T-helper 17 cell (primary cell): ENCODE measurements around the gene MYOM3. TPM values are rescaled to one million over a fixed set of nuclear protein-coding genes. Genes with fewer than 3 reads are reported as not detected.

ENCODE experiments used
- ATAC-seq: fragments of 150-1000 bp; cut with Tn5 transposase; 2 replicates; pipeline ENCODE4 v1.10.0; 2021; ENCODE audit warnings: mild to moderate bottlenecking, moderate library complexity
- DNase-seq, 3 donors: peaks; one replicate each; pipeline versions ENCODE4 v3.0.0 to v3.0.0-alpha.2; 2020 to 2021
- H3K9me3 ChIP-seq: one replicate; pipeline ENCODE4 v1.7.0; 2013; ENCODE audit warnings: low read length, mild to moderate bottlenecking; ENCODE audit not compliant: control insufficient read depth, poor library complexity, severe bottlenecking
- H3K27ac Mint-ChIP-seq: one replicate; pipeline ENCODE4 v1.8.0; 2022; ENCODE audit warnings: mild to moderate bottlenecking, moderate library complexity, mixed read lengths
- H3K27me3 Mint-ChIP-seq: one replicate; pipeline ENCODE4 v1.8.0; 2022; ENCODE audit warnings: mixed read lengths
- H3K36me3 Mint-ChIP-seq: one replicate; pipeline ENCODE4 v1.8.0; 2022; ENCODE audit warnings: low read depth, mixed read lengths
- H3K4me1 Mint-ChIP-seq: one replicate; pipeline ENCODE4 v1.8.0; 2022; ENCODE audit warnings: mild to moderate bottlenecking, mixed read lengths
- H3K4me3 Mint-ChIP-seq: one replicate; pipeline ENCODE4 v1.8.0; 2022; ENCODE audit warnings: mild to moderate bottlenecking, moderate library complexity, mixed read lengths
- total RNA-seq, 4 donors: library from RNA in 2 of 4; stranded (reverse) in 2 of 4; gene quantifications; one replicate each; pipeline ENCODE4 v1.2.3 and lab custom pipeline; 2022 to 2026

MYOM3 gene
- total RNA-seq, 2 donors from 2014 or later, result not detected

GRCh38 chr1:24127801-24128363, 15.9 kb upstream of the MYOM3 start:
- no peak for ATAC-seq
- Mint-ChIP-seq H3K4me3 (no peak overlapping the region), H3K36me3 (no peaks in the 10 kb centered on the region), H3K27me3 (peaks cover 6% of the 10 kb centered on the region), H3K4me1 (no peaks in the 10 kb centered on the region), H3K27ac (no peak overlapping the region)
- no peaks in the 10 kb centered on the region for H3K9me3 ChIP-seq
- DNase-seq, result no peak

GRCh38 chr1:24127134-24127800, 15.3 kb upstream of the MYOM3 start:
- peaks cover 6% of the 10 kb centered on the region for H3K27me3 Mint-ChIP-seq
- no peaks in the 10 kb centered on the region for H3K36me3 Mint-ChIP-seq
- ATAC-seq (no peak), DNase-seq (no peak)
- H3K4me3 Mint-ChIP-seq, result no peak overlapping the region
- no peak overlapping the region for H3K27ac Mint-ChIP-seq
- no peaks in the 10 kb centered on the region for H3K9me3 ChIP-seq
- H3K4me1 Mint-ChIP-seq, result no peaks in the 10 kb centered on the region

GRCh38 chr1:24126672-24127023, 14.7 kb upstream of the MYOM3 start:
- no peak for DNase-seq
- no peaks in the 10 kb centered on the region for H3K9me3 ChIP-seq
- Mint-ChIP-seq H3K4me1 (no peaks in the 10 kb centered on the region), H3K36me3 (no peaks in the 10 kb centered on the region), H3K27ac (no peak overlapping the region), H3K4me3 (no peak overlapping the region), H3K27me3 (peaks cover 12% of the 10 kb centered on the region)
- ATAC-seq, result no peak

GRCh38 chr1:24126018-24126671, 14.2 kb upstream of the MYOM3 start:
- no peak for ATAC-seq
- peaks cover 17% of the 10 kb centered on the region for H3K27me3 Mint-ChIP-seq

GRCh38 chr1:24125456-24125855, 13.5 kb upstream of the MYOM3 start:
- Mint-ChIP-seq H3K27ac (no peak overlapping the region), H3K4me3 (no peak overlapping the region), H3K36me3 (no peaks in the 10 kb centered on the region), H3K4me1 (no peaks in the 10 kb centered on the region), H3K27me3 (peaks cover 24% of the 10 kb centered on the region)
- no peak for ATAC-seq
- no peak for DNase-seq
- no peaks in the 10 kb centered on the region for H3K9me3 ChIP-seq

More at GRCh38 chr1:24126018-24126671, 14.2 kb upstream of the MYOM3 start:
- DNase-seq, result no peak
- H3K4me1 Mint-ChIP-seq, result no peaks in the 10 kb centered on the region
- no peaks in the 10 kb centered on the region for H3K36me3 Mint-ChIP-seq
- H3K9me3 ChIP-seq, result no peaks in the 10 kb centered on the region
- H3K27ac Mint-ChIP-seq, result no peak overlapping the region
- no peak overlapping the region for H3K4me3 Mint-ChIP-seq

- ATAC-seq, result no peak
- no peaks in the 10 kb centered on the region for H3K4me1 Mint-ChIP-seq
- H3K9me3 ChIP-seq, result no peaks in the 10 kb centered on the region
- DNase-seq, result no peak
- H3K4me3 Mint-ChIP-seq, result no peak overlapping the region
- no peaks in the 10 kb centered on the region for H3K36me3 Mint-ChIP-seq
- no peak overlapping the region for H3K27ac Mint-ChIP-seq
- H3K27me3 Mint-ChIP-seq, result peaks cover 28% of the 10 kb centered on the region
Measured at GRCh38 chr1:24124980-24125379, 13.0 kb upstream of the MYOM3 start.

- no peak for ATAC-seq
- H3K27ac Mint-ChIP-seq, result no peak overlapping the region
- H3K36me3 Mint-ChIP-seq, result no peaks in the 10 kb centered on the region
Measured at GRCh38 chr1:24123611-24124010, 11.7 kb upstream of the MYOM3 start.

GRCh38 chr1:24122776-24123175, 10.8 kb upstream of the MYOM3 start:
- Mint-ChIP-seq H3K4me1 (no peaks in the 10 kb centered on the region), H3K36me3 (no peaks in the 10 kb centered on the region), H3K27ac (no peak overlapping the region), H3K27me3 (peaks cover 32% of the 10 kb centered on the region), H3K4me3 (no peak overlapping the region)
- ATAC-seq, result no peak
- no peak for DNase-seq
- no peaks in the 10 kb centered on the region for H3K9me3 ChIP-seq

More at GRCh38 chr1:24123611-24124010, 11.7 kb upstream of the MYOM3 start:
- no peaks in the 10 kb centered on the region for H3K4me1 Mint-ChIP-seq
- no peak overlapping the region for H3K4me3 Mint-ChIP-seq
- H3K27me3 Mint-ChIP-seq, result peaks cover 29% of the 10 kb centered on the region
- no peak for DNase-seq
- H3K9me3 ChIP-seq, result no peaks in the 10 kb centered on the region

GRCh38 chr1:24121406-24121805, 9.5 kb upstream of the MYOM3 start:
- H3K4me1 Mint-ChIP-seq, result no peaks in the 10 kb centered on the region
- no peak overlapping the region for H3K4me3 Mint-ChIP-seq
- H3K36me3 Mint-ChIP-seq, result no peaks in the 10 kb centered on the region
- DNase-seq (no peak), ATAC-seq (no peak)
- H3K27ac Mint-ChIP-seq, result no peak overlapping the region
- no peaks in the 10 kb centered on the region for H3K9me3 ChIP-seq
- peaks cover 46% of the 10 kb centered on the region for H3K27me3 Mint-ChIP-seq

- Mint-ChIP-seq H3K4me3 (no peak overlapping the region), H3K27me3 (peaks cover 50% of the 10 kb centered on the region), H3K4me1 (no peaks in the 10 kb centered on the region), H3K27ac (no peak overlapping the region), H3K36me3 (no peaks in the 10 kb centered on the region)
- DNase-seq (no peak), ATAC-seq (no peak)
- H3K9me3 ChIP-seq, result no peaks in the 10 kb centered on the region
Measured at GRCh38 chr1:24120965-24121364, 9.0 kb upstream of the MYOM3 start.

GRCh38 chr1:24119859-24120756, 8.2 kb upstream of the MYOM3 start:
- DNase-seq (no peak), ATAC-seq (no peak)
- Mint-ChIP-seq H3K27ac (no peak overlapping the region), H3K4me1 (no peaks in the 10 kb centered on the region), H3K36me3 (no peaks in the 10 kb centered on the region), H3K27me3 (peaks cover 54% of the 10 kb centered on the region), H3K4me3 (no peak overlapping the region)
- H3K9me3 ChIP-seq, result no peaks in the 10 kb centered on the region

GRCh38 chr1:24119489-24119858, 7.5 kb upstream of the MYOM3 start:
- ATAC-seq (no peak), DNase-seq (no peak)
- Mint-ChIP-seq H3K27ac (no peak overlapping the region), H3K36me3 (no peaks in the 10 kb centered on the region), H3K27me3 (peaks cover 50% of the 10 kb centered on the region), H3K4me3 (no peak overlapping the region), H3K4me1 (no peaks in the 10 kb centered on the region)
- H3K9me3 ChIP-seq, result no peaks in the 10 kb centered on the region
